Measurements from ENCODE around the gene ZFYVE26.

The ZFYVE26 gene

GRCh38 chr14:67773844-67774377 is 42.5 kb downstream of the ZFYVE26 start:
- Histone ChIP-seq H3K4me1 (ENCODE audit: control insufficient read depth, insufficient read depth, low read length) (no peaks in the 10 kb centered on the region), H3K27ac (ENCODE audit: low read length) (no peak overlapping the region), H3K9me3 (ENCODE audit: control insufficient read depth in 2 of 2, low read length in 2 of 2) (no peaks in the 10 kb centered on the region), H3K4me3 (ENCODE audit: low read length in 2 of 2) (no peak overlapping the region), H3K27me3 (ENCODE audit: control insufficient read depth in 1 of 2, insufficient read depth in 2 of 2, low read length in 2 of 2) (no peaks in the 10 kb centered on the region), H3K9ac (ENCODE audit: low read length in 2 of 2) (no peak overlapping the region), H3K36me3 (ENCODE audit: control insufficient read depth in 2 of 2, insufficient read depth in 2 of 2, low read length in 2 of 2) (peaks cover 75 to 81% of the 10 kb centered on the region in 2 donors)

GRCh38 chr14:67768219-67768618 is 48.2 kb downstream of the ZFYVE26 start:
- H3K36me3 ChIP-seq (ENCODE audit: control insufficient read depth in 2 of 2, insufficient read depth in 2 of 2, low read length in 2 of 2) = peaks cover 55 to 76% of the 10 kb centered on the region in 2 donors

GRCh38 chr14:67766035-67766680 is 50.2 kb downstream of the ZFYVE26 start:
- Histone ChIP-seq H3K4me3 (ENCODE audit: low read length in 2 of 2) (no peak overlapping the region), H3K9me3 (ENCODE audit: control insufficient read depth in 2 of 2, low read length in 2 of 2) (no peaks in the 10 kb centered on the region), H3K4me1 (ENCODE audit: control insufficient read depth, insufficient read depth, low read length) (no peaks in the 10 kb centered on the region), H3K9ac (ENCODE audit: low read length in 2 of 2) (no peak overlapping the region), H3K36me3 (ENCODE audit: control insufficient read depth in 2 of 2, insufficient read depth in 2 of 2, low read length in 2 of 2) (peaks cover 50 to 70% of the 10 kb centered on the region in 2 donors), H3K27ac (ENCODE audit: low read length) (no peak overlapping the region), H3K27me3 (ENCODE audit: control insufficient read depth in 1 of 2, insufficient read depth in 2 of 2, low read length in 2 of 2) (no peaks in the 10 kb centered on the region)

More at GRCh38 chr14:67768219-67768618, 48.2 kb downstream of the ZFYVE26 start:
- Histone ChIP-seq H3K27me3 (ENCODE audit: control insufficient read depth in 1 of 2, insufficient read depth in 2 of 2, low read length in 2 of 2) (no peaks in the 10 kb centered on the region), H3K4me1 (ENCODE audit: control insufficient read depth, insufficient read depth, low read length) (no peaks in the 10 kb centered on the region), H3K9me3 (ENCODE audit: control insufficient read depth in 2 of 2, low read length in 2 of 2) (no peaks in the 10 kb centered on the region), H3K27ac (ENCODE audit: low read length) (no peak overlapping the region), H3K9ac (ENCODE audit: low read length in 2 of 2) (no peak overlapping the region), H3K4me3 (ENCODE audit: low read length in 2 of 2) (no peak overlapping the region)

- no peak overlapping the region for H3K27ac ChIP-seq (ENCODE audit: low read length)
- H3K36me3 ChIP-seq (ENCODE audit: control insufficient read depth in 2 of 2, insufficient read depth in 2 of 2, low read length in 2 of 2) = peaks cover 50 to 74% of the 10 kb centered on the region in 2 donors
- H3K27me3 ChIP-seq (ENCODE audit: control insufficient read depth in 1 of 2, insufficient read depth in 2 of 2, low read length in 2 of 2) = no peaks in the 10 kb centered on the region
- no peak overlapping the region for H3K9ac ChIP-seq (ENCODE audit: low read length in 2 of 2)
- H3K4me1 ChIP-seq (ENCODE audit: control insufficient read depth, insufficient read depth, low read length) = no peaks in the 10 kb centered on the region
- no peak overlapping the region for H3K4me3 ChIP-seq (ENCODE audit: low read length in 2 of 2)
- H3K9me3 ChIP-seq (ENCODE audit: control insufficient read depth in 2 of 2, low read length in 2 of 2) = no peaks in the 10 kb centered on the region
Measured at GRCh38 chr14:67765192-67765834, 51.1 kb downstream of the ZFYVE26 start.

- Histone ChIP-seq H3K4me1 (ENCODE audit: control insufficient read depth, insufficient read depth, low read length) (no peaks in the 10 kb centered on the region), H3K27ac (ENCODE audit: low read length) (no peak overlapping the region), H3K9ac (ENCODE audit: low read length in 2 of 2) (no peak overlapping the region), H3K9me3 (ENCODE audit: control insufficient read depth in 2 of 2, low read length in 2 of 2) (no peaks in the 10 kb centered on the region), H3K4me3 (ENCODE audit: low read length in 2 of 2) (no peak overlapping the region), H3K27me3 (ENCODE audit: control insufficient read depth in 1 of 2, insufficient read depth in 2 of 2, low read length in 2 of 2) (no peaks in the 10 kb centered on the region), H3K36me3 (ENCODE audit: control insufficient read depth in 2 of 2, insufficient read depth in 2 of 2, low read length in 2 of 2) (peaks cover 54 to 70% of the 10 kb centered on the region in 2 donors)
Measured at GRCh38 chr14:67764496-67764895, 51.9 kb downstream of the ZFYVE26 start.

GRCh38 chr14:67763158-67763822 is 53.1 kb downstream of the ZFYVE26 start:
- H3K36me3 ChIP-seq (ENCODE audit: control insufficient read depth in 2 of 2, insufficient read depth in 2 of 2, low read length in 2 of 2) = peaks cover 43 to 60% of the 10 kb centered on the region in 2 donors
- no peaks in the 10 kb centered on the region for H3K4me1 ChIP-seq (ENCODE audit: control insufficient read depth, insufficient read depth, low read length)
- no peak overlapping the region for H3K27ac ChIP-seq (ENCODE audit: low read length)
- H3K4me3 ChIP-seq (ENCODE audit: low read length in 2 of 2) = no peak overlapping the region
- no peaks in the 10 kb centered on the region for H3K9me3 ChIP-seq (ENCODE audit: control insufficient read depth in 2 of 2, low read length in 2 of 2)
- no peaks in the 10 kb centered on the region for H3K27me3 ChIP-seq (ENCODE audit: control insufficient read depth in 1 of 2, insufficient read depth in 2 of 2, low read length in 2 of 2)
- no peak overlapping the region for H3K9ac ChIP-seq (ENCODE audit: low read length in 2 of 2)

GRCh38 chr14:67762051-67762450 is 54.3 kb downstream of the ZFYVE26 start:
- Histone ChIP-seq H3K9me3 (ENCODE audit: control insufficient read depth in 2 of 2, low read length in 2 of 2) (no peaks in the 10 kb centered on the region), H3K27me3 (ENCODE audit: control insufficient read depth in 1 of 2, insufficient read depth in 2 of 2, low read length in 2 of 2) (no peaks in the 10 kb centered on the region), H3K9ac (ENCODE audit: low read length in 2 of 2) (no peak overlapping the region), H3K4me1 (ENCODE audit: control insufficient read depth, insufficient read depth, low read length) (no peaks in the 10 kb centered on the region), H3K36me3 (ENCODE audit: control insufficient read depth in 2 of 2, insufficient read depth in 2 of 2, low read length in 2 of 2) (peaks cover 41 to 51% of the 10 kb centered on the region in 2 donors), H3K4me3 (ENCODE audit: low read length in 2 of 2) (no peak overlapping the region), H3K27ac (ENCODE audit: low read length) (no peak overlapping the region)

- Histone ChIP-seq H3K27me3 (ENCODE audit: control insufficient read depth in 1 of 2, insufficient read depth in 2 of 2, low read length in 2 of 2) (no peaks in the 10 kb centered on the region), H3K36me3 (ENCODE audit: control insufficient read depth in 2 of 2, insufficient read depth in 2 of 2, low read length in 2 of 2) (peaks cover 37 to 43% of the 10 kb centered on the region in 2 donors), H3K9me3 (ENCODE audit: control insufficient read depth in 2 of 2, low read length in 2 of 2) (no peaks in the 10 kb centered on the region), H3K4me3 (ENCODE audit: low read length in 2 of 2) (no peak overlapping the region), H3K27ac (ENCODE audit: low read length) (no peak overlapping the region), H3K4me1 (ENCODE audit: control insufficient read depth, insufficient read depth, low read length) (no peaks in the 10 kb centered on the region), H3K9ac (ENCODE audit: low read length in 2 of 2) (no peak overlapping the region)
Measured at GRCh38 chr14:67759916-67760315, 56.5 kb downstream of the ZFYVE26 start.

- no peak overlapping the region for H3K9ac ChIP-seq (ENCODE audit: low read length in 2 of 2)
- no peaks in the 10 kb centered on the region for H3K27me3 ChIP-seq (ENCODE audit: control insufficient read depth in 1 of 2, insufficient read depth in 2 of 2, low read length in 2 of 2)
- H3K36me3 ChIP-seq (ENCODE audit: control insufficient read depth in 2 of 2, insufficient read depth in 2 of 2, low read length in 2 of 2) = peaks cover 48 to 56% of the 10 kb centered on the region in 2 donors
- H3K4me3 ChIP-seq (ENCODE audit: low read length in 2 of 2) = no peak overlapping the region
- no peaks in the 10 kb centered on the region for H3K4me1 ChIP-seq (ENCODE audit: control insufficient read depth, insufficient read depth, low read length)
- H3K9me3 ChIP-seq (ENCODE audit: control insufficient read depth in 2 of 2, low read length in 2 of 2) = no peaks in the 10 kb centered on the region
- H3K27ac ChIP-seq (ENCODE audit: low read length) = no peak overlapping the region
Measured at GRCh38 chr14:67757175-67757574, 59.2 kb downstream of the ZFYVE26 start.

GRCh38 chr14:67756496-67756895 is 59.9 kb downstream of the ZFYVE26 start:
- peaks cover 50 to 55% of the 10 kb centered on the region in 2 donors for H3K36me3 ChIP-seq (ENCODE audit: control insufficient read depth in 2 of 2, insufficient read depth in 2 of 2, low read length in 2 of 2)
- H3K27me3 ChIP-seq (ENCODE audit: control insufficient read depth in 1 of 2, insufficient read depth in 2 of 2, low read length in 2 of 2) = no peaks in the 10 kb centered on the region
- no peak overlapping the region for H3K27ac ChIP-seq (ENCODE audit: low read length)
- no peaks in the 10 kb centered on the region for H3K4me1 ChIP-seq (ENCODE audit: control insufficient read depth, insufficient read depth, low read length)
- no peaks in the 10 kb centered on the region for H3K9me3 ChIP-seq (ENCODE audit: control insufficient read depth in 2 of 2, low read length in 2 of 2)
- H3K4me3 ChIP-seq (ENCODE audit: low read length in 2 of 2) = no peak overlapping the region
- no peak overlapping the region for H3K9ac ChIP-seq (ENCODE audit: low read length in 2 of 2)

All from stomach smooth muscle (tissue), 2 donors.